HL-60 (cell line): Measurements from ENCODE around the gene HTT-AS.
"Not testable (repeated sequence)": the region's sequence is repeated elsewhere in the genome, so short reads cannot be mapped to it uniquely, and the experiment has no call there.

ENCODE experiments used
- DNase-seq, 2 experiments: peaks; one replicate each; pipeline ENCODE4 v3.0.0-alpha.2; 2010 to 2020; ENCODE audit warnings: low read depth in 1 of 2, low spot score in 1 of 2
- H3K27ac ChIP-seq: fragments of 250-450 bp; sonication (Bioruptor Pico); replicated peaks from 2 replicates; pipeline ENCODE4 v1.5.1; 2020; ENCODE audit warnings: mild to moderate bottlenecking, moderate library complexity
- H3K27me3 ChIP-seq: fragments of 250-450 bp; sonication (Bioruptor Pico); 2 replicates; pipeline ENCODE4 v1.5.1; 2021; ENCODE audit warnings: mild to moderate bottlenecking, moderate library complexity; ENCODE audit not compliant: insufficient read depth, poor library complexity, severe bottlenecking
- H3K4me3 ChIP-seq: replicated peaks from 2 replicates; pipeline ENCODE4 v1.5.1; 2011; ENCODE audit warnings: mild to moderate bottlenecking, control low read depth, low read length; ENCODE audit not compliant: insufficient read depth
- GABPA ChIP-seq: IDR thresholded peaks from 2 replicates; pipeline ENCODE4 v1.6.1; 2012; ENCODE audit warnings: low read depth
- POLR2AphosphoS5 ChIP-seq: IDR thresholded peaks from 2 replicates; pipeline ENCODE4 v1.6.1; 2012; ENCODE audit warnings: low read depth
- REST ChIP-seq: IDR thresholded peaks from 2 replicates; pipeline ENCODE4 v1.6.1; 2012; ENCODE audit warnings: low read depth; ENCODE audit not compliant: insufficient replicate concordance
- SPI1 ChIP-seq: IDR thresholded peaks from 2 replicates; pipeline ENCODE4 v1.6.1; 2012; ENCODE audit warnings: low read depth, mild to moderate bottlenecking, borderline replicate concordance
- TF ChIP-seq, protein P1 (sequence below): IDR thresholded peaks from one replicate; pipeline ENCODE4 v1.5.1; 2011; ENCODE audit warnings: low read length, control low read depth, inconsistent platforms; ENCODE audit not compliant: insufficient read depth

HTT-AS gene

DNA sequence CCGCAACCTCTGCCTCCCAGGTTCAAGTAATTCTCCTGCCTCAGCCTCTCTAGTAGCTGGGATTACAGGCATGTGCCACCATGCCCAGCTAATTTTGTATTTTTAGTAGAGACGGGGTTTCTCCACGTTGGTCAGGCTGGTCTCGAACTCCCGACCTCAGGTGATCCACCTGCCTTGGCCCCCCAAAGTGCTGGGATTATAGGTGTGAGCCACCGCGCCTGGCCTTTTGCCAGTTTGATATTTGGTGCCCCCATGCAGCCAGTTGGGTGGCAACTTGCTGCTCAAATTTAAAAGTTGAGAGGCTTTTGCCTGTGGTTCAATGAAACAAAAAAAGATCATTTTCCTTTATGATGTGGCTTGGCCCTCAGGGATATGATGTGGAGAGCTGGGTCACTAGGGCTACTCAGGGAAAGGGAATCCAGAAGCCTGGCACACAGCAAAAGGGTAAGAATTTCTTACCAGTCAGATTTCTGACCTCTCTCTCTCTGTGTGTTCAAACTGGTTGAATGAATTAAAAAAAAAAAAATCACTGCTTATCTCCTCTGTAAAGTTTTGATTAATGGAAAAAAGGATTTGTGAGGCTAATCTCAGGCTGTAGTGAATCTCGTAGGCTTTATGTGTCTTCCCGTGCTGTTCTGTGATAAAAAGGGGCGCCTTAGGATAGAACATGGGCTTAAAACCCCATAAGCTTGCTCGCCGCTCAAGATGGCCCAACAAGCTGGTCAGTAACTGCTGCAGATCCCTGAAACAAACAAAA is 23.0 kb downstream of the HTT-AS start:
- H3K27me3 ChIP-seq, H3K27ac ChIP-seq, H3K4me3 ChIP-seq, DNase-seq: not testable (repeated sequence)

- H3K27ac ChIP-seq, result no peak overlapping the region
- peak in 1 of 2 experiments; percentile 69 for DNase-seq
- no peak overlapping the region for H3K4me3 ChIP-seq
- H3K27me3 ChIP-seq, result no peaks in the 10 kb centered on the region
- TF ChIP-seq GABPA, result no peak
- TF ChIP-seq SPI1, result no peak
- TF ChIP-seq POLR2AphosphoS5, result no peak
- no peak for TF ChIP-seq REST
- TF ChIP-seq, protein P1, sequence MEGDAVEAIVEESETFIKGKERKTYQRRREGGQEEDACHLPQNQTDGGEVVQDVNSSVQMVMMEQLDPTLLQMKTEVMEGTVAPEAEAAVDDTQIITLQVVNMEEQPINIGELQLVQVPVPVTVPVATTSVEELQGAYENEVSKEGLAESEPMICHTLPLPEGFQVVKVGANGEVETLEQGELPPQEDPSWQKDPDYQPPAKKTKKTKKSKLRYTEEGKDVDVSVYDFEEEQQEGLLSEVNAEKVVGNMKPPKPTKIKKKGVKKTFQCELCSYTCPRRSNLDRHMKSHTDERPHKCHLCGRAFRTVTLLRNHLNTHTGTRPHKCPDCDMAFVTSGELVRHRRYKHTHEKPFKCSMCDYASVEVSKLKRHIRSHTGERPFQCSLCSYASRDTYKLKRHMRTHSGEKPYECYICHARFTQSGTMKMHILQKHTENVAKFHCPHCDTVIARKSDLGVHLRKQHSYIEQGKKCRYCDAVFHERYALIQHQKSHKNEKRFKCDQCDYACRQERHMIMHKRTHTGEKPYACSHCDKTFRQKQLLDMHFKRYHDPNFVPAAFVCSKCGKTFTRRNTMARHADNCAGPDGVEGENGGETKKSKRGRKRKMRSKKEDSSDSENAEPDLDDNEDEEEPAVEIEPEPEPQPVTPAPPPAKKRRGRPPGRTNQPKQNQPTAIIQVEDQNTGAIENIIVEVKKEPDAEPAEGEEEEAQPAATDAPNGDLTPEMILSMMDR, result peak; percentile 78
These were observed 26.7 kb downstream of the HTT-AS start for GRCh38 chr4:3047464-3048286.

DNA sequence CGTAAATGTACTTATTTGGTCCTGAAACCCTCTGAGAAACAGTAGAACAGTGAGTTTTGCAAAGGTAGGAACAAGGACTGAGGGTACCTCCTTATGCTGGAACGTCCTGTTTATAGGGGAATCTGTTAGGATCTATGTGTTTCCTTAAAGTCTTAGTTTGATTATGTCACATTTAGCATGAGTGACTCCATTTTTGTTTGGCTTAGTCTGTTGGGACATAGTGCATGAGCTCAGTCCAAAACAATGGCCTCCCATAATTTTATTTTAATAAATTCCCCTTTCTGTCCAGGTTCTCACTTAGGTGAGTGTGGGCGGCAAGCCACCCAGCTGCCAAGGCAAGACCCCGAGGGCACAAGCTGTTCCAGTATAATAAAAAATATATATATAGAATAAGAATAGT is 27.7 kb downstream of the HTT-AS start:
- TF ChIP-seq GABPA, result no peak
- TF ChIP-seq REST, result no peak
- TF ChIP-seq, protein P1, result no peak
- TF ChIP-seq POLR2AphosphoS5, result no peak
- no peak for TF ChIP-seq SPI1
- Histone ChIP-seq H3K27me3 (no peaks in the 10 kb centered on the region), H3K27ac (no peak overlapping the region), H3K4me3 (no peak overlapping the region)
- no peak for DNase-seq

DNA sequence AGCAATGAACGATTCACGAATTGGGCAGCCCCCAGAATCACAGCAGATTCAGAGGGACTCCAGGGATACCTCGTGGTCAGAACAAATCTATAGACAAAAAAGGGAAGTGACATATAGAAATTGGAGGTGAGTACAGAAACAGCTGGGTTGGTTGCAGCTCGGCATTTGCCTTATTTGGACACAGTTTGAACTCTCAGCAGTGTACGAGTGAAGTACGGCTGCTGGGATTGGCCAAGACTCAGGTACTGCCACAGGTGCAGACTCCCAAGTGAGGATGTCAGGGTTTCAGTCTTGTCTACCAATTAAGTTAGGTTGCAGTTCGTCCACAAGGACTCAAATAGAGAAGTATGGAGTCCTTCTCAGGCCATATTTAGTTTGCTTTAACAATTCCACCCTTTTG is 28.2 kb downstream of the HTT-AS start:
- DNase-seq, result peak in 1 of 2 experiments; percentile 60
- no peak overlapping the region for H3K4me3 ChIP-seq
- H3K27me3 ChIP-seq, result no peaks in the 10 kb centered on the region
- TF ChIP-seq SPI1 (peak; percentile 82), GABPA (no peak)
- TF ChIP-seq, protein P1, result no peak
- peak overlapping the region; percentile 59 for H3K27ac ChIP-seq
